MM.1S (cell line): ENCODE results near the gene VPS16.

Experiments used
- DNase-seq: peaks from one replicate; pipeline ENCODE4 v3.0.0-alpha.2; 2015
- H2AFZ ChIP-seq: fragments of 300-600 bp; sonication (generic); 2 replicates; pipeline ENCODE4 v1.6.0; 2016; ENCODE audit warnings: antibody characterized with exemption, low read length
- H3F3A ChIP-seq: fragments of 300-600 bp; sonication (generic); 2 replicates; pipeline ENCODE4 v1.6.1; 2016; ENCODE audit warnings: mild to moderate bottlenecking, antibody characterized with exemption, low read length, moderate library complexity, mixed read lengths; ENCODE audit not compliant: insufficient read depth
- H3K27ac ChIP-seq: fragments of 300-600 bp; sonication (generic); 2 replicates; pipeline ENCODE4 v1.5.1; 2016; ENCODE audit warnings: mild to moderate bottlenecking, low read length
- H3K27me3 ChIP-seq: fragments of 300-600 bp; sonication (generic); replicated peaks from 2 replicates; pipeline ENCODE4 v1.6.0; 2016; ENCODE audit warnings: low read length; ENCODE audit not compliant: insufficient read depth
- H3K36me3 ChIP-seq: fragments of 300-600 bp; sonication (generic); replicated peaks from 2 replicates; pipeline ENCODE4 v1.6.1; 2016; ENCODE audit warnings: mild to moderate bottlenecking, low read length, mixed read lengths; ENCODE audit not compliant: insufficient read depth
- H3K4me1 ChIP-seq: fragments of 300-600 bp; sonication (generic); 2 replicates; pipeline ENCODE4 v1.6.1; 2016; ENCODE audit warnings: low read length, mixed read lengths
- H3K4me2 ChIP-seq: fragments of 300-600 bp; sonication (generic); 2 replicates; pipeline ENCODE4 v1.6.0; 2016; ENCODE audit warnings: low read depth, low read length
- H3K4me3 ChIP-seq: fragments of 300-600 bp; sonication (generic); 2 replicates; pipeline ENCODE4 v1.5.1; 2016; ENCODE audit warnings: low read length, mixed read lengths
- H3K79me2 ChIP-seq: fragments of 300-600 bp; sonication (generic); 2 replicates; pipeline ENCODE4 v1.6.1; 2016; ENCODE audit warnings: mixed run types, low read length, mixed read lengths
- H3K9ac ChIP-seq: fragments of 300-600 bp; sonication (generic); 2 replicates; pipeline ENCODE4 v1.6.1; 2016; ENCODE audit warnings: low read length, mixed read lengths
- H3K9me2 ChIP-seq: fragments of 300-600 bp; sonication (generic); replicated peaks from 2 replicates; pipeline ENCODE4 v1.6.1; 2016; ENCODE audit warnings: mild to moderate bottlenecking, low read length, mixed read lengths; ENCODE audit not compliant: insufficient read depth
- H3K9me3 ChIP-seq: fragments of 300-600 bp; sonication (generic); replicated peaks from 2 replicates; pipeline ENCODE4 v1.6.1; 2016; ENCODE audit warnings: mild to moderate bottlenecking, low read length, mixed read lengths; ENCODE audit not compliant: insufficient read depth
- H4K20me1 ChIP-seq: fragments of 300-600 bp; sonication (generic); 2 replicates; pipeline ENCODE4 v1.6.1; 2016; ENCODE audit warnings: mild to moderate bottlenecking, low read length, moderate library complexity, mixed read lengths; ENCODE audit not compliant: insufficient read depth
- EZH2 ChIP-seq: fragments of 300-600 bp; sonication (generic); optimal IDR thresholded peaks from 2 replicates; pipeline ENCODE3; 2017; ENCODE audit warnings: low read depth, mild to moderate bottlenecking, antibody characterized with exemption, low read length, mixed read lengths
- EZH2phosphoT487 ChIP-seq: fragments of 300-600 bp; sonication (generic); IDR thresholded peaks from 2 replicates; pipeline ENCODE4 v1.6.1; 2018; ENCODE audit warnings: antibody characterized with exemption, low read length
- TF ChIP-seq, protein P1 (sequence below): fragments of 300-600 bp; sonication (generic); IDR thresholded peaks from 2 replicates; pipeline ENCODE4 v1.5.1; 2016; ENCODE audit warnings: antibody characterized with exemption, low read length, mixed read lengths

VPS16 gene

DNA sequence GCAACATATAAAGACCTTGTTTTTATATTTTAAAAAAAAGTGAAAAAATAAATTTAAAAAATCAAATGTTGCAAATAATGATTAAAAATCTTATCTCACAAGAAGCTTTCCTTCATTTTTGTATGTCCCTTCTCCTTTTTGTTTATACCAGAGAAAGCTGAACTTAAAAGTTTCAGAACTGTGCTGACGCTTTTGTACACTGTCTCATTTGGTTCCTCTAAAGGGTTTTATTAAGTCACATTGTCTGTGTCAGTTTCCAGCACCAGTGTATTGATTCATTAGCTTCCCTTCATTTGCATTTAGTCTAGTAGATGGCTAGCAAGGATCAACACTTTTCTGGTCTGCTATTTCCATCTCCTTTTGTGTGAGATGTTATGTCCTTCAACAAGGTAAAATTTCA is 6.8 kb upstream of the VPS16 start:
- H3K9me2 ChIP-seq, result no peaks in the 10 kb centered on the region
- no peak overlapping the region for H3K9ac ChIP-seq
- no peaks in the 10 kb centered on the region for H3K9me3 ChIP-seq
- H3K36me3 ChIP-seq, result no peaks in the 10 kb centered on the region
- TF ChIP-seq, protein P1, sequence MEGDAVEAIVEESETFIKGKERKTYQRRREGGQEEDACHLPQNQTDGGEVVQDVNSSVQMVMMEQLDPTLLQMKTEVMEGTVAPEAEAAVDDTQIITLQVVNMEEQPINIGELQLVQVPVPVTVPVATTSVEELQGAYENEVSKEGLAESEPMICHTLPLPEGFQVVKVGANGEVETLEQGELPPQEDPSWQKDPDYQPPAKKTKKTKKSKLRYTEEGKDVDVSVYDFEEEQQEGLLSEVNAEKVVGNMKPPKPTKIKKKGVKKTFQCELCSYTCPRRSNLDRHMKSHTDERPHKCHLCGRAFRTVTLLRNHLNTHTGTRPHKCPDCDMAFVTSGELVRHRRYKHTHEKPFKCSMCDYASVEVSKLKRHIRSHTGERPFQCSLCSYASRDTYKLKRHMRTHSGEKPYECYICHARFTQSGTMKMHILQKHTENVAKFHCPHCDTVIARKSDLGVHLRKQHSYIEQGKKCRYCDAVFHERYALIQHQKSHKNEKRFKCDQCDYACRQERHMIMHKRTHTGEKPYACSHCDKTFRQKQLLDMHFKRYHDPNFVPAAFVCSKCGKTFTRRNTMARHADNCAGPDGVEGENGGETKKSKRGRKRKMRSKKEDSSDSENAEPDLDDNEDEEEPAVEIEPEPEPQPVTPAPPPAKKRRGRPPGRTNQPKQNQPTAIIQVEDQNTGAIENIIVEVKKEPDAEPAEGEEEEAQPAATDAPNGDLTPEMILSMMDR, result no peak
- TF ChIP-seq EZH2 (no peak), EZH2phosphoT487 (no peak)
- H3K4me1 ChIP-seq, result no peaks in the 10 kb centered on the region
- no peak for DNase-seq
- no peak overlapping the region for H3K4me2 ChIP-seq
- no peaks in the 10 kb centered on the region for H3K27me3 ChIP-seq
- no peaks in the 10 kb centered on the region for H3F3A ChIP-seq
- H2AFZ ChIP-seq, result no peak overlapping the region
- H3K27ac ChIP-seq, result no peak overlapping the region
- no peaks in the 10 kb centered on the region for H3K79me2 ChIP-seq
- no peaks in the 10 kb centered on the region for H4K20me1 ChIP-seq
- H3K4me3 ChIP-seq, result no peak overlapping the region

DNA sequence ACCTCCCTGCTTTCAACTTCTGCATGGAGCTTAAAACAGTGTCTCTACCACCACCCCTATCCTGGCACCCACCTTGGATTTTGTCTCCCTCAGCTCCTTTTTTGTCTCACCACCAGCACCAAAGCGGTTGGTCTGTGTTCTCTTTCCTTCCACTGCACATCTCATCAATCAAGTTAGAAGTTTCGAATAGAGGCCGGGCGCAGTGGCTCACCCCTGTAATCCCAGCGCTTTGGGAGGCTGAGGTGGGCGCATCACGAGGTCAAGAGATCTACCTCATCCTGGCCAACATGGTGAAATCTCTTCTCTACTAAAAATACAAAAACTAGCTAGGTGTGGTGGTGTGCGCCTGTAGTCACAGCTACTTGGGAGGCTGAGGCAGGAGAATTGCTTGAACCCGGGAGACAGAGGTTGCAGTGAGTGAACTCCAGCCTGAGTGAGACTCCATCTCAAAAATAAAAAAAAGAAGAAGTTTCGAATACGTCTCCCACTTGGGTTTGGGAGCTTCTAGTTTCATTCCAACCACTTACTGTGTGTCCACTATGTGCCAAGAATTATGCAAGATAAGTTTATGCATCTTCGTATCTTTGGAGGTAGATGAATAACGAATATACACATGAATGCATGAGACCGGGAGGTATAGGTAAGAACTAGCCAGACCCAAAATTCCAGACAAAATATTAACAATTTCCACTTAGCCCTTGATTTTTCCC is 6.0 kb upstream of the VPS16 start:
- Histone ChIP-seq H3K9me2 (no peaks in the 10 kb centered on the region), H3K9ac (no peak overlapping the region), H3K27me3 (no peaks in the 10 kb centered on the region), H3K9me3 (no peaks in the 10 kb centered on the region), H3K36me3 (no peaks in the 10 kb centered on the region), H3K4me3 (no peak overlapping the region), H3K4me2 (no peak overlapping the region), H3K27ac (no peak overlapping the region), H2AFZ (no peak overlapping the region), H3K4me1 (peaks cover under 1% of the 10 kb centered on the region; the same call in 1 of the 2 replicates), H3F3A (no peaks in the 10 kb centered on the region), H4K20me1 (no peaks in the 10 kb centered on the region), H3K79me2 (no peaks in the 10 kb centered on the region)
- DNase-seq, result no peak
- TF ChIP-seq EZH2phosphoT487 (no peak), EZH2 (no peak)
- TF ChIP-seq, protein P1, result no peak

DNA sequence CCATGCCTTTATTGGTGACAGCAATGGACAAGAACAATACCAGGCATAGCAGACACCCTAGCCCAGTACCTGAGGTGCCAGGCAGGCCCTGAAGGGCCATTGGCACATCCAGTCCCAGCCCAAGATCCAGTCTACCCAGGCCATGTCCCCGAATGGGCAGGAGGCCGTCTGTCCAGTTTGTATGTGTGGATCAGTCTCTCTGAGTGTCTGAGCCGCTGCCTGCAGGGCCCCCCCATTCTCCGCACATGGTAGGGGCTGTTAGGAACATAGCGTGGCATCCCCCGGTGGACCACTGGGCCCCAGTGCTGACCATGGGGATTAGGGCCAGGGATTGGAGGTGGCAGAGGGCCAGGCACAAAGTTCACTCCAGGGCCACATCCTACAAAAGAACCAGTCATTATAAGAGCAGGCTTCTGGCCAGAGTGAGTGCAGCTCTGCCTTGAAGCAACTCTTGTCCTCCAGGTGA is 5.2 kb upstream of the VPS16 start:
- TF ChIP-seq, protein P1, result no peak
- TF ChIP-seq EZH2, result no peak
- no peak for TF ChIP-seq EZH2phosphoT487
- Histone ChIP-seq H3K79me2 (no peaks in the 10 kb centered on the region), H3K27me3 (no peaks in the 10 kb centered on the region), H2AFZ (no peak overlapping the region), H3K36me3 (no peaks in the 10 kb centered on the region), H4K20me1 (no peaks in the 10 kb centered on the region), H3K27ac (no peak overlapping the region), H3F3A (no peaks in the 10 kb centered on the region), H3K4me1 (peaks cover 5% of the 10 kb centered on the region; the same call in 1 of the 2 replicates), H3K4me2 (no peak overlapping the region), H3K9ac (no peak overlapping the region), H3K9me3 (no peaks in the 10 kb centered on the region), H3K9me2 (no peaks in the 10 kb centered on the region), H3K4me3 (no peak overlapping the region)
- DNase-seq, result no peak
